ENCODE results near the gene HOXD9. TPM values are rescaled to one million over a fixed set of nuclear protein-coding genes. Genes with fewer than 3 reads are reported as not detected.

HOXD9 gene
- total RNA-seq, 2 experiments from 2014 or later: not detected

- no peak overlapping the region for H3K27ac Mint-ChIP-seq
- POLR2A ChIA-PET: no interaction called here
- no peak for TF ChIP-seq CTCF (IDR thresholded peaks at IDR 0.05)
- peaks cover 78% of the 10 kb centered on the region for H3K27me3 Mint-ChIP-seq
- H3K4me3 Mint-ChIP-seq: peak overlapping the region; percentile 1
- DNase-seq (no peak), ATAC-seq (no peak)
- CTCF ChIA-PET: interaction anchor here (1.0 to 1.3 kb wide), 2 partner anchors 431 to 529 kb away, joined by 4 read pairs; no protein-coding TSS in a partner anchor
- peaks cover 4% of the 10 kb centered on the region for H3K9me3 Mint-ChIP-seq
- no peaks in the 10 kb centered on the region for H3K36me3 Mint-ChIP-seq (ENCODE audit: low read depth)
- H3K4me1 Mint-ChIP-seq (ENCODE audit: low read depth): peaks cover 20% of the 10 kb centered on the region
- intact Hi-C loops (cut with micrococcal nuclease): loop anchor here (5.0 kb wide), 2 partner anchors 36 to 39 kb away; no protein-coding TSS in a partner anchor
Observed at GRCh38 chr2:176123411-176124109, 1.0 kb downstream of the HOXD9 start.

GRCh38 chr2:176124110-176124946, 1.8 kb downstream of the HOXD9 start:
- CTCF ChIA-PET: interaction anchor here (1.0 to 4.2 kb wide), 4 partner anchors 13 to 1025 kb away, joined by 4 to 38 read pairs (median 12); no protein-coding TSS in a partner anchor
- intact Hi-C loops (cut with micrococcal nuclease): loop anchor here (5.0 kb wide), 2 partner anchors 37 to 38 kb away; no protein-coding TSS in a partner anchor
- H3K27ac Mint-ChIP-seq: no peak overlapping the region
- ATAC-seq (no peak), DNase-seq (no peak)
- POLR2A ChIA-PET: no interaction called here
- peaks cover 78% of the 10 kb centered on the region for H3K27me3 Mint-ChIP-seq
- H3K4me3 Mint-ChIP-seq: no peak overlapping the region
- H3K36me3 Mint-ChIP-seq (ENCODE audit: low read depth): no peaks in the 10 kb centered on the region
- peaks cover 22% of the 10 kb centered on the region for H3K4me1 Mint-ChIP-seq (ENCODE audit: low read depth)
- TF ChIP-seq CTCF (IDR thresholded peaks at IDR 0.05): no peak
- H3K9me3 Mint-ChIP-seq: peaks cover 1% of the 10 kb centered on the region

GRCh38 chr2:176124947-176125771, 2.6 kb downstream of the HOXD9 start:
- Mint-ChIP-seq H3K4me1 (ENCODE audit: low read depth) (peaks cover 22% of the 10 kb centered on the region), H3K27ac (no peak overlapping the region), H3K36me3 (ENCODE audit: low read depth) (no peaks in the 10 kb centered on the region), H3K9me3 (no peaks in the 10 kb centered on the region), H3K4me3 (no peak overlapping the region), H3K27me3 (peaks cover 72% of the 10 kb centered on the region)
- no peak for ATAC-seq
- DNase-seq: no peak
- no peak for TF ChIP-seq CTCF (IDR thresholded peaks at IDR 0.05)
- POLR2A ChIA-PET: no interaction called here
- intact Hi-C loops (cut with micrococcal nuclease): loop anchor here (5.0 kb wide), 4 partner anchors 37 to 1022 kb away; no protein-coding TSS in a partner anchor
- CTCF ChIA-PET: interaction anchor here (0.9 to 9.8 kb wide), 11 partner anchors 10 to 1024 kb away, joined by 3 to 95 read pairs (median 21); partner anchors contain the start of gene HOXD10

- ChIA-PET POLR2A (no interaction called here), CTCF (interaction anchor here (0.9 to 9.8 kb wide), 13 partner anchors 10 to 1023 kb away, joined by 3 to 95 read pairs (median 18); partner anchors contain the start of gene HOXD10)
- DNase-seq: no peak
- Mint-ChIP-seq H3K4me3 (no peak overlapping the region), H3K27me3 (peaks cover 69% of the 10 kb centered on the region), H3K36me3 (ENCODE audit: low read depth) (no peaks in the 10 kb centered on the region), H3K27ac (no peak overlapping the region), H3K4me1 (ENCODE audit: low read depth) (peaks cover 22% of the 10 kb centered on the region), H3K9me3 (no peaks in the 10 kb centered on the region)
- TF ChIP-seq CTCF (IDR thresholded peaks at IDR 0.05): no peak
- no peak for ATAC-seq
- intact Hi-C loops (cut with micrococcal nuclease): loop anchor here (5.0 kb wide), 2 partner anchors 527 to 1022 kb away; no protein-coding TSS in a partner anchor
Observed at GRCh38 chr2:176125772-176126054, 3.2 kb downstream of the HOXD9 start.
